Skeletal muscle cell (primary cell): ENCODE results near the gene CNTN4.

Source experiments
- DNase-seq: peaks from one replicate; pipeline ENCODE4 v3.0.0-alpha.2; 2010; ENCODE audit warnings: low read depth
- H3K4me3 ChIP-seq: 2 replicates; pipeline ENCODE4 v1.5.1; 2011; ENCODE audit warnings: low read depth, mild to moderate bottlenecking, control low read depth, low read length, moderate library complexity

CNTN4 gene

GRCh38 chr3:2141482-2141881 lies 42.8 kb downstream of the CNTN4 start:
- no peak for DNase-seq
- H3K4me3 ChIP-seq, result no peak overlapping the region

- H3K4me3 ChIP-seq, result no peak overlapping the region
- no peak for DNase-seq
These were observed 50.1 kb downstream of the CNTN4 start for GRCh38 chr3:2148561-2149340.

GRCh38 chr3:2153053-2153452 lies 54.4 kb downstream of the CNTN4 start:
- no peak overlapping the region for H3K4me3 ChIP-seq
- DNase-seq, result no peak

GRCh38 chr3:2153547-2153946 lies 54.9 kb downstream of the CNTN4 start:
- DNase-seq, result no peak
- H3K4me3 ChIP-seq, result no peak overlapping the region

GRCh38 chr3:2154621-2155020 lies 56.0 kb downstream of the CNTN4 start:
- DNase-seq, result no peak
- H3K4me3 ChIP-seq, result no peak overlapping the region

GRCh38 chr3:2156244-2156847 lies 57.7 kb downstream of the CNTN4 start:
- no peak for DNase-seq
- H3K4me3 ChIP-seq, result no peak overlapping the region

- no peak for DNase-seq
- no peak overlapping the region for H3K4me3 ChIP-seq
These were observed 60.2 kb downstream of the CNTN4 start for GRCh38 chr3:2158828-2159227.

GRCh38 chr3:2166552-2166951 lies 67.9 kb downstream of the CNTN4 start:
- H3K4me3 ChIP-seq, result no peak overlapping the region
- DNase-seq, result no peak

GRCh38 chr3:2172561-2173171 lies 74.0 kb downstream of the CNTN4 start:
- no peak for DNase-seq
- no peak overlapping the region for H3K4me3 ChIP-seq

- no peak overlapping the region for H3K4me3 ChIP-seq
- no peak for DNase-seq
These were observed 82.0 kb downstream of the CNTN4 start for GRCh38 chr3:2180634-2181033.

GRCh38 chr3:2198776-2199279 lies 100.2 kb downstream of the CNTN4 start:
- no peak for DNase-seq
- no peak overlapping the region for H3K4me3 ChIP-seq

- no peak for DNase-seq
- H3K4me3 ChIP-seq, result no peak overlapping the region
These were observed 105.4 kb downstream of the CNTN4 start for GRCh38 chr3:2204054-2204453.

GRCh38 chr3:2205692-2206091 lies 107.0 kb downstream of the CNTN4 start:
- DNase-seq, result no peak
- no peak overlapping the region for H3K4me3 ChIP-seq

- no peak overlapping the region for H3K4me3 ChIP-seq
- DNase-seq, result no peak
These were observed 107.9 kb downstream of the CNTN4 start for GRCh38 chr3:2206536-2206935.

- DNase-seq, result no peak
- H3K4me3 ChIP-seq, result no peak overlapping the region
These were observed 112.9 kb downstream of the CNTN4 start for GRCh38 chr3:2211568-2211967.

- no peak overlapping the region for H3K4me3 ChIP-seq
- DNase-seq, result no peak
These were observed 113.5 kb downstream of the CNTN4 start for GRCh38 chr3:2212206-2212605.

- no peak for DNase-seq
- no peak overlapping the region for H3K4me3 ChIP-seq
These were observed 119.7 kb downstream of the CNTN4 start for GRCh38 chr3:2218375-2218774.

- no peak for DNase-seq
- no peak overlapping the region for H3K4me3 ChIP-seq
These were observed 120.2 kb downstream of the CNTN4 start for GRCh38 chr3:2218816-2219215.

- no peak for DNase-seq
- no peak overlapping the region for H3K4me3 ChIP-seq
These were observed 137.5 kb downstream of the CNTN4 start for GRCh38 chr3:2236203-2236602.

GRCh38 chr3:2244137-2244536 lies 145.5 kb downstream of the CNTN4 start:
- no peak for DNase-seq
- no peak overlapping the region for H3K4me3 ChIP-seq
